Natural killer cell treated with Interleukin-12 subunit alpha and Interleukin-12 subunit beta and Interleukin-15 and Interleukin-18, amount 100 ng/mL, for 72 hours (primary cell): ENCODE results near the gene LRIT1. TPM values are rescaled to one million over a fixed set of nuclear protein-coding genes. Genes with fewer than 3 reads are reported as not detected.

ENCODE experiments used
- ATAC-seq, 2 donors: fragments of 150-1000 bp; cut with Tn5 transposase in 1 of 2; sonication (Bioruptor Pico), chemical (Tn5 transposase) in 1 of 2; 2 replicates each; pipeline ENCODE4 v1.10.0; 2021
- DNase-seq: peaks from one replicate; pipeline ENCODE4 v3.0.0; 2022; ENCODE audit warnings: low spot score
- H3K27ac Mint-ChIP-seq, 2 donors: 1 replicate in 1 of 2; 2 replicates in 1 of 2; pipeline ENCODE4 v1.8.0; 2022; ENCODE audit warnings: mixed read lengths in 2 of 2, mild to moderate bottlenecking in 1 of 2, moderate library complexity in 1 of 2
- H3K27me3 Mint-ChIP-seq, 2 donors: 1 replicate in 1 of 2; 2 replicates in 1 of 2; pipeline ENCODE4 v1.8.0; 2022; ENCODE audit warnings: mixed read lengths in 2 of 2
- H3K36me3 Mint-ChIP-seq: one replicate; pipeline ENCODE4 v1.8.0; 2022; ENCODE audit warnings: mixed read lengths
- H3K4me1 Mint-ChIP-seq, 2 donors: 1 replicate in 1 of 2; 2 replicates in 1 of 2; pipeline ENCODE4 v1.8.0; 2022; ENCODE audit warnings: low read depth in 2 of 2, mixed read lengths in 2 of 2, mild to moderate bottlenecking in 1 of 2
- H3K4me3 Mint-ChIP-seq: one replicate; pipeline ENCODE4 v1.8.0; 2022; ENCODE audit warnings: mixed read lengths
- H3K9me3 Mint-ChIP-seq: 2 replicates; pipeline ENCODE4 v1.8.0; 2022; ENCODE audit warnings: mixed read lengths
- total RNA-seq, 2 donors: library from RNA; stranded (reverse); gene quantifications; one replicate each; pipeline ENCODE4 v1.2.3, GENCODE V29; 2022

LRIT1 gene
- total RNA-seq, 2 donors from 2014 or later, result not detected

DNA sequence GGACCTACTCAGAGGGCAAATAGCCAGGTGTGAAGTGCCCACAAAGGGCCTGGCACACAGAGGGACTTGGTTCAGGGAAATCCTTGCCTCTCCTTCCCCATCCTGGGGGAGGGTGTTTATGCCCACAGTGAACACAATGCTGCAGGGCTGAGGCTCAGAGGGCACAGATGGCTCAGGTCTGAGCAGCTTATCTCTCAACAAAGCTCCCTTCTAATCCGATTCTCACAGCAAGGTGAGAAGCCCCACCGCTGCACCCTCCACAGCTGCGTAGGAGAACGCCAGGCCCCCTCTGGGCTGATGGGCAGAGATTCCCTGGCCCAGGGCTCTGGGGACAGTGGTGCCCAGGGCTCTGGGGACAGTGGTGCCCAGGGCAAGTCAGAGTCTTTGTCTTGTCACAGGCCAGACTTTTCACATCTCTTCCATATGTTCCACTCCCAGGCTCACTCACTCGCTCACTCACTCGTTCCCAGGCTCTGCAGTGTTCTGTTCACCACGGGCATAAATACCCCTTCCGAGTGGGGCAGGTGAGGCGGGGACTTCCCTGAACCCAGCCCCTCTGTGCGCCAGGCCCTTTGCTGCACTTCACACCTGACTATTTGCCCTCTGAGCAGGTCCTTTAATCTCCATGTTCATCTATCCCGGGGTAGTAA lies 55.7 kb downstream of the LRIT1 start:
- H3K9me3 Mint-ChIP-seq, result no peaks in the 10 kb centered on the region
- ATAC-seq (no peak), DNase-seq (no peak)
- no peak overlapping the region for H3K4me3 Mint-ChIP-seq
- no peaks in the 10 kb centered on the region for H3K27me3 Mint-ChIP-seq
- H3K27ac Mint-ChIP-seq, result no peak overlapping the region
- H3K4me1 Mint-ChIP-seq, result peaks cover 5 to 11% of the 10 kb centered on the region in 2 donors
- no peaks in the 10 kb centered on the region for H3K36me3 Mint-ChIP-seq

DNA sequence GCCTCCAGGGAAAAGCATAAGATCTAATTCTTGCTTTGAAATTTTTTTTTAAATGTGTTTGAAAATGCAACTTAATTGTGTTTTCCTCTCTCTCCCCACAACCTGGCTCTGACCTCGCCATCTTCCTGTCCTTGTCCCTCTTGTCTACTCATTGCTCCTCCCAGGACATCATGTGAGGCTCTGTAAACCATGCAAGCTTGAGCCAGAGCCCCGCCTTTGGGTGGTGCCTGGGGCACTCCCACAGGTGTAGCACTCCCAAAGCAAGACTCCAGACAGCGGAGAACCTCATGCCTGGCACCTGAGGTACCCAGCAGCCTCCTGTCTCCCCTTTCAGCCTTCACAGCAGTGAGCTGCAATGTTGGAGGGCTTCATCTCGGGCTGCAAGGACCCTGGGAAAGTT lies 56.8 kb downstream of the LRIT1 start:
- peaks cover 5 to 11% of the 10 kb centered on the region in 2 donors for H3K4me1 Mint-ChIP-seq
- H3K27ac Mint-ChIP-seq, result no peak overlapping the region
- H3K9me3 Mint-ChIP-seq, result no peaks in the 10 kb centered on the region
- H3K36me3 Mint-ChIP-seq, result no peaks in the 10 kb centered on the region
- H3K4me3 Mint-ChIP-seq, result no peak overlapping the region
- H3K27me3 Mint-ChIP-seq, result no peaks in the 10 kb centered on the region
- ATAC-seq (no peak), DNase-seq (no peak)

DNA sequence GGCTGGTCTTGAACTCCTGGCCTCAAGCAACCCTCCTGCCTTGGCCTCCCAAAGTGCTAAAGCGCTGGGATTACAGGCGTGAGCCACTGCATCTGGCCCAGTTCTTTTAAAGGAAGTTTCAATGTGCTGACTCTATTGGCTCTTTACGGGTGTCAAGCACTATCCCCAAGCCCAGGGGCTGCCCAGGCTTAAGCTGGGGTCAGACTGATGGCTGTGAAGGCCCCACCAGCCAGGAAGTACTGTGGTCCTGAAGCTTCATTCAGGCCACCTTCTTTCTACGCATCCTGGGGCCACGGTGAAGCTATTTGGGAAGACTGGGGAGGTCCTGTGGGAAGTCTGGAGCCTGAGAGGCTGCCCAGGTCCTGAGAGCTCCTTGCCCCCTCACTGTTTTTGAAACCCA lies 59.7 kb downstream of the LRIT1 start:
- H3K36me3 Mint-ChIP-seq, result no peaks in the 10 kb centered on the region
- ATAC-seq (no peak), DNase-seq (no peak)
- no peak overlapping the region for H3K27ac Mint-ChIP-seq
- no peaks in the 10 kb centered on the region for H3K27me3 Mint-ChIP-seq
- peaks cover 7 to 9% of the 10 kb centered on the region in 2 donors for H3K4me1 Mint-ChIP-seq
- no peaks in the 10 kb centered on the region for H3K9me3 Mint-ChIP-seq
- H3K4me3 Mint-ChIP-seq, result no peak overlapping the region

Other genes starting within 250 kb of the LRIT1 start
- gene GHITM, start 102.0 kb downstream of the LRIT1 start, total RNA-seq, result 100 to 1,000 TPM; 121 to 157 TPM
- gene GPR15LG, start 67.7 kb downstream of the LRIT1 start, total RNA-seq, result not detected
- 10 to 100 TPM in 1 of 2 donors, 1 to 10 TPM in 1; 3.3 to 10.2 TPM for gene CDHR1, start 47.0 kb downstream of the LRIT1 start, total RNA-seq
- not detected for gene LRIT2, start 16.0 kb downstream of the LRIT1 start, total RNA-seq
- not detected for gene RGR, start 3.5 kb upstream of the LRIT1 start, total RNA-seq
- 100 to 1,000 TPM in 1 of 2 donors, 10 to 100 TPM in 1; 90.4 to 135 TPM for gene CCSER2, start 87.0 kb upstream of the LRIT1 start, total RNA-seq